ENCODE results near the gene ABLIM2.
A peak's percentile ranks its signal among the peaks of the same experiment; 100 is the strongest.

ABLIM2 gene

GRCh38 chr4:7976025-7976424, 182.6 kb downstream of the ABLIM2 start:
- H3K4me3 ChIP-seq (ENCODE audit: low read length), result no peak overlapping the region
- no peak for TF ChIP-seq ZNF274 (IDR thresholded peaks at IDR 0.05; ENCODE audit: low read depth, low read length)

- TF ChIP-seq ZNF274 (IDR thresholded peaks at IDR 0.05; ENCODE audit: low read depth, low read length), result no peak
- no peak overlapping the region for H3K4me3 ChIP-seq (ENCODE audit: low read length)
Measured at GRCh38 chr4:7974425-7974824, 184.2 kb downstream of the ABLIM2 start.

- no peak for TF ChIP-seq ZNF274 (IDR thresholded peaks at IDR 0.05; ENCODE audit: low read depth, low read length)
- H3K4me3 ChIP-seq (ENCODE audit: low read length), result no peak overlapping the region
Measured at GRCh38 chr4:7973545-7973981, 185.1 kb downstream of the ABLIM2 start.

- no peak for TF ChIP-seq ZNF274 (IDR thresholded peaks at IDR 0.05; ENCODE audit: low read depth, low read length)
- H3K4me3 ChIP-seq (ENCODE audit: low read length), result no peak overlapping the region
Measured at GRCh38 chr4:7971881-7972500, 186.6 kb downstream of the ABLIM2 start.

GRCh38 chr4:7971159-7971631, 187.4 kb downstream of the ABLIM2 start:
- no peak overlapping the region for H3K4me3 ChIP-seq (ENCODE audit: low read length)
- no peak for TF ChIP-seq ZNF274 (IDR thresholded peaks at IDR 0.05; ENCODE audit: low read depth, low read length)

- TF ChIP-seq ZNF274 (IDR thresholded peaks at IDR 0.05; ENCODE audit: low read depth, low read length), result no peak
- H3K4me3 ChIP-seq (ENCODE audit: low read length), result peak overlapping the region; percentile 2; the same call in 1 of the 2 replicates
Measured at GRCh38 chr4:7970361-7970946, 188.2 kb downstream of the ABLIM2 start.

GRCh38 chr4:7968262-7968896, 190.2 kb downstream of the ABLIM2 start:
- no peak overlapping the region for H3K4me3 ChIP-seq (ENCODE audit: low read length)
- TF ChIP-seq ZNF274 (IDR thresholded peaks at IDR 0.05; ENCODE audit: low read depth, low read length), result no peak

- no peak for TF ChIP-seq ZNF274 (IDR thresholded peaks at IDR 0.05; ENCODE audit: low read depth, low read length)
- H3K4me3 ChIP-seq (ENCODE audit: low read length), result no peak overlapping the region
Measured at GRCh38 chr4:7967501-7968261, 190.9 kb downstream of the ABLIM2 start.

GRCh38 chr4:7967063-7967440, 191.6 kb downstream of the ABLIM2 start:
- H3K4me3 ChIP-seq (ENCODE audit: low read length), result no peak overlapping the region

GRCh38 chr4:7966281-7967062, 192.1 kb downstream of the ABLIM2 start:
- no peak overlapping the region for H3K4me3 ChIP-seq (ENCODE audit: low read length)
- no peak for TF ChIP-seq ZNF274 (IDR thresholded peaks at IDR 0.05; ENCODE audit: low read depth, low read length)

More at GRCh38 chr4:7967063-7967440, 191.6 kb downstream of the ABLIM2 start:
- TF ChIP-seq ZNF274 (IDR thresholded peaks at IDR 0.05; ENCODE audit: low read depth, low read length), result no peak

- TF ChIP-seq ZNF274 (IDR thresholded peaks at IDR 0.05; ENCODE audit: low read depth, low read length), result no peak
- H3K4me3 ChIP-seq (ENCODE audit: low read length), result no peak overlapping the region
Measured at GRCh38 chr4:7964890-7965662, 193.5 kb downstream of the ABLIM2 start.

GRCh38 chr4:7964459-7964858, 194.2 kb downstream of the ABLIM2 start:
- TF ChIP-seq ZNF274 (IDR thresholded peaks at IDR 0.05; ENCODE audit: low read depth, low read length), result no peak
- no peak overlapping the region for H3K4me3 ChIP-seq (ENCODE audit: low read length)

GRCh38 chr4:7963691-7964090, 194.9 kb downstream of the ABLIM2 start:
- H3K4me3 ChIP-seq (ENCODE audit: low read length), result no peak overlapping the region
- TF ChIP-seq ZNF274 (IDR thresholded peaks at IDR 0.05; ENCODE audit: low read depth, low read length), result no peak

Data from GM08714 (cell line).